ENCODE measurements around the gene MRPL40.

MRPL40 gene

GRCh38 chr22:19463491-19464469 is 31.4 kb downstream of the MRPL40 start:
- DNase-seq: no peak

- no peak for DNase-seq
Measured at GRCh38 chr22:19464546-19464945, 32.2 kb downstream of the MRPL40 start.

- no peak for DNase-seq
Measured at GRCh38 chr22:19464975-19465374, 32.6 kb downstream of the MRPL40 start.

GRCh38 chr22:19466126-19466716 is 33.9 kb downstream of the MRPL40 start:
- DNase-seq: no peak

GRCh38 chr22:19466848-19467752 is 34.8 kb downstream of the MRPL40 start:
- no peak for DNase-seq

- DNase-seq: no peak
Measured at GRCh38 chr22:19467912-19468311, 35.6 kb downstream of the MRPL40 start.

- no peak for DNase-seq
Measured at GRCh38 chr22:19469421-19469820, 37.1 kb downstream of the MRPL40 start.

DNA sequence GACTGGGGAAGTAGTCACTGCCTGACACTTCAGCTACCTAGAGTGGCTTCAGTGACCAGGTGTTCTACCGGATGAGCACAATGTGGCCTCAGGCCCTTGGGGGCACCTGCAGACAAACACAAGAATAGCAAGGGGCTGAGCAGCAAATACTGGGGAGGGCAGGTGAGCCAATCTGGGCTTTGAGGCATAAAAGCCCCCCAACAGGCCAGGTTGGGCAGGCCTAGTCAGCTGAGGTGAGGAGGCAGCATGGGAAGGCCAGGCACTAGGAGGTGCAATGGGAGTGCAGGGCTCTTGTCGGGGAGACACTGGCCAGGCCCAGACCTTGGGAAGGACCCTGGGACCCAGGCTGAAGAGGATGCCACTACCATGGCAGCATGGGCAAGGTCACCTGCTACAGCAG is 37.7 kb downstream of the MRPL40 start:
- DNase-seq: no peak

DNA sequence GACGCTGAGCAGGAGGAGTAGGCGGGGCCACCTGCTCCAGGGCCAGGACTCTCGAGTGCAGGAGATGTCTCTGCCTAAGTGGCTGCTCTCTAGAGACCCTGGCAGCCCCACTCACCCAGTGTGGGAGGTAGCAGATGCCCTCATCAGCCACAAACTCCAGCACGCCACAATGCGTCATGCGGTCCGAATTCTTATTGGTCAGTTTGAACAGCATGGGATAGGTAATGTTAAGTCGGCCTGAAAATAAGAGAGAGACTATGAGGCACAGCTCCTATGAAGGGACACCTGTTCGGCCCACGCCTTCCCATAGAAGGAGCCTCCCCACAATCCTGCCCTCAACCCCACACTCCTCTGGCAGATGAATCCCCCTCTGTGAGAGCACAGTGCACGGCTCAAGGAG is 39.2 kb downstream of the MRPL40 start:
- DNase-seq: no peak

DNA sequence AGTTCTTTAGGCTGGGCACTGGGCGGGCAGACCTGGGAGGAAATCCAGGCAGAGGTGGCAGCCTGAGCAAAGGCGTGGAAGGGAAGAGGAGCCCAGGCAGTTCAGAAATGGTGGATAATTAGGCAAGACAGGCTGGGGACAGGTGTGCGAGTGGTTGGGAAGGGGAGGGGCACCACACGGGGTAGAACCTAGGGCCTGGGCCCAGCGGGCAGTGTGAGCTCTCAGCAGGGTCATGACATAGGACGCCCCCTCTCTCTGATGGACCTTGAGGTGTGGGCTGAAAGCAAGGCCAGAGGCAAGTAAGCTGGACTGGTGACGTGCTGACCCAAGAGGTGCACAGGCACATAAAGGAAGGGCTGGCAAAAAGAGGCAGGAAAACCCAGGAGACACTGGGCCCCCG is 39.9 kb downstream of the MRPL40 start:
- DNase-seq: no peak

DNA sequence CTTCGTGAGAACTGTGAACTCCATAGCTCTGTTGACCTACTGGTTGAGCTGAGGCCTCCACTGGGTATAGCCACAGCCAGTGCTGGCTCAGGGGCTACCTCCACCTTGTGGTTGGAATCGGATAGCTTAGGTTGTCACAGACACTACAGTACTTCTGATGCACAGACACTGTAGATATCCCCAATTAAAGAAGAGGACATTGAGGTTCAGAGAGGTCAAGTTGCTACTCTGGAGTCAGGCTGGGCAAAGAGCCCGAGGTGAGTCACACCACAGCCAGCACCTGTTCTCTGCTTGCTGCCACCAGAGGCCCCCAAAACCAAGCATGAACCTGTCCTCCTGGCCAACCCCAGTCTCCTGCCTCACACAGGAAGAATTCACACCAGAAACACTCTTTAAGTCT is 41.2 kb downstream of the MRPL40 start:
- no peak for DNase-seq

DNA sequence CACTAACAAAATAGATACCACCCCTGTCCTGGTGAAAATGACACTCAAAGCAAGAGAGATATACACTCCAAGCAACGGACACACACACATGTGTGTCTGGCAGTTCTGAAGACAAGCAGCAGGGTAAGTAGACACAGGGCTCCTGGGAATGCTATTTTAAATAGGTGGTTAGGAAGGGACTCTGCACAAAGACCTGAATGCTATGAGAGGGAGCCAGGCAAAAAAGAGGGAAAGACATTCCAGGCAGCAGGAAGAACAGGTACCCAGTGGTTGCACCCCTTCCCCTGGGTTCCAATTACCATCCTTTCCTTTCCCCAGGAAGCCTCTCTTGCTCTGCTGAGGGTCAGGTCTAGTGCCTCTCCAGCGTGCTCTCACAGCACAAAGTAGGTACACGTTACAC is 43.7 kb downstream of the MRPL40 start:
- DNase-seq: no peak

GRCh38 chr22:19477321-19478044 is 45.1 kb downstream of the MRPL40 start:
- DNase-seq: peak; percentile 24

DNA sequence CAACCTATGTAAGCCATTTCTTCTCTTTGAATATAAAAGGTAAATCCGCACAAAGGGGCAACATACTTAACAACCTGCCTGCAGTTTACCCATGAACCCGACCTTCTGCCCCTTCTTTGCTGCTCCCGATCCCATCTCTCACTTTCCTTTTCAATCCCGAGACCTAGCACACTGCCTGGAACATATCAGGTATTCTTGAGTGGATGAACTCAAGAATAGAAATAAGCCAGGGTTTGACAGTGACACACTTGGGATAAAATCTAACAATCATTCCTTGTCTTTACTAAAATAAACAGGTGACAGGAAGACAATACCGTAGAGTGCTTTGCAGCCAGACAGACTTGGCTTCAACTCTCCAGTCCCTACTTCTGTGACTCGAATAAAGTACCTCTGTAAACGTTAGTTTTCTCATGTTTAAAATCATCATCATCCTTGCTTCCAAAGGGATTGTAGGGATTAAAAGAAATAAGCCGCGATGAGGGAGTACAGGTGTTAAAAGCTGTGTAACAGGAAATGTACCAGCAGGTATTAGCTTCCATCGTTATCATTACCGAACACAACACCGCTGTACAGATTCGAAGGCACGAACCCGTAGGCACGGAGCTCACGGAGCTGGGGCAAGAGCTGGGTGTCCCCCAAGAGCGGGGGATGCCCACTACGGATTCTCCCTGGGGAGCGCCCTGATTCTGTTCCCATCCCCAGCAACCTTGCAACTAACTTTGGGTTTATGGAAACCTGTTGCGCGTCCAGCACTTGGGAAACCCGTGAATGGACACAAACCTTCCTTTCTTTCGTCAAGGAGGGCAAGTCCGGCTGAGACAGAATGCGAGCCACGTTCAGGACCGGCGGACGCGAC is 45.9 kb downstream of the MRPL40 start:
- DNase-seq: peak; percentile 21

DNA sequence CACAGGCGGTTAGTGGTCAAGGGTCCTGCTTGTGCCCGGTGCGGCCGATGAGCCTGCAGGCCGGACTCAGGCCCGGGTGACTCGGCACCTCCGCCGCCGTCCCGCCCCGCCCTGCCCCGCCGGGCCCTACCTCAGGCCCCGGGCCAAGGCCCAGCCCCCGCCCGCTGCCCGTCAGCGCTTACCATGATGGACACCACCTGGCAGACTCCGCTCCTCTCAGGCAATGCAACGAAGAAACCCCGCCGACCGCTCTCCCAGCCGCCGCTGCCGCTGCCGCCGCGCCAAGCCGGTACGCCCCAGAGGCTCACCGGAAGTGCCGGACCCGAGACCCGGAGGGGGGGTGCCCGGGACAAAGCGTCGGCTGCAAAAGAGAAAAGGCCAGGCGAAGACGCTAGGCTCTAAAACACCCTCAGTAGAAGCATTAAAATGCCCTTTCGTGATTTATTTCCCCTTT is 46.6 kb downstream of the MRPL40 start, which contains the start of gene UFD1:
TSS of gene UFD1 (minus strand) at position 293 of the 454 bp plus-strand sequence. CDS start at position 185, 108 bp downstream.
- DNase-seq: peak; percentile 87

- DNase-seq: peak; percentile 97
Measured at GRCh38 chr22:19479355-19480172, 47.2 kb downstream of the MRPL40 start, which contains the start of gene CDC45. CDC45 (plus strand) TSS chr22:19479920; CDS start chr22:19479969, 49 bp downstream.

DNA sequence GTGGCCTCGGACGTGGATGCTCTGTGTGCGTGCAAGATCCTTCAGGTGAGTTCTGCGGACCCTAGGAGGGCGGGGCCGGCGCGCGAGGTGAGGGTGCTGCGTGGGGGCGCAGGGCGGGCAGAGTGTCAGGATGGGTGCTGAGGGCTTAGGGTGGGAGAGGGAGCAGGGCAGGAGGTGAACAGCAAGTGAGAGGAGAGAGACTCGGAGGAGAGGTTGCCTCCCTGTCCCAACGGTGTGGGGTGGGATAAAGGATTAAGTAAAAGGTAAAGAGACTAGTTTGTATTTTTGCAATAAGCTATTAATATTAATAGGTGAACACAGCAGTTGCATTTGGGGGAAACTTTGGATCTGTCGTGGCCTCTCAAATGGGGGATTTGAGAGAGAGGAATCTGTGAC is 47.8 kb downstream of the MRPL40 start:
- no peak for DNase-seq

DNA sequence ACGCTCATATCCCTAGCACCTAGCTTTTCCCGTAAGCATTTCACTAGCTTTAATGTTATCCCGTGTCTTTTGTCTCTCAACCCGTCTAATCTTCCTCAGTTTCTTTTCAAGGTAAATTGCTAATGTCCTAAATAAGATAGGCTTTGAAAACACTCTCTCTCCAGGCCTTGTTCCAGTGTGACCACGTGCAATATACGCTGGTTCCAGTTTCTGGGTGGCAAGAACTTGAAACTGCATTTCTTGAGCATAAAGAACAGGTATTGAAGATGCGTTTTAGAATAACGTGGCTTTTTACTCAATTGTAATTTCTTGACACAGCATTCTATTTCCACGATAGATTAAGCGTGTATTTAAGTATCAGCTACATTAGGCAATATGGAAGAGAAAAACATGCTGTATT is 48.4 kb downstream of the MRPL40 start:
- no peak for DNase-seq

- DNase-seq: no peak
Measured at GRCh38 chr22:19482297-19482696, 50.0 kb downstream of the MRPL40 start.
